Trophoblast cell (in vitro differentiated cells and primary cell): ENCODE data around the gene NPBWR2.

Source experiments
- DNase-seq, 2 donors: peaks; one replicate each; pipeline ENCODE4 v3.0.0-alpha.2; 2016
- H2AFZ ChIP-seq: 2 replicates; pipeline ENCODE4 v1.6.1; 2013; ENCODE audit warnings: low read length, moderate library complexity, mild to moderate bottlenecking; ENCODE audit not compliant: insufficient read depth, poor library complexity
- H2AK5ac ChIP-seq: 2 replicates; pipeline ENCODE4 v1.6.1; 2013; ENCODE audit warnings: mild to moderate bottlenecking, low read length
- H2BK120ac ChIP-seq: 2 replicates; pipeline ENCODE4 v1.6.1; 2013; ENCODE audit warnings: low read length, mild to moderate bottlenecking, moderate library complexity; ENCODE audit not compliant: insufficient read depth, poor library complexity
- H2BK12ac ChIP-seq: 2 replicates; pipeline ENCODE4 v1.6.1; 2013; ENCODE audit warnings: mild to moderate bottlenecking, low read length, moderate library complexity
- H2BK5ac ChIP-seq: 2 replicates; pipeline ENCODE4 v1.6.1; 2013; ENCODE audit warnings: low read length, low read depth, moderate library complexity, mild to moderate bottlenecking; ENCODE audit not compliant: poor library complexity
- H3K14ac ChIP-seq: 2 replicates; pipeline ENCODE4 v1.6.1; 2013; ENCODE audit warnings: mild to moderate bottlenecking, low read length
- H3K18ac ChIP-seq: 2 replicates; pipeline ENCODE4 v1.6.1; 2013; ENCODE audit warnings: mild to moderate bottlenecking, low read length
- H3K23ac ChIP-seq: 2 replicates; pipeline ENCODE4 v1.6.1; 2013; ENCODE audit warnings: low read length
- H3K27ac ChIP-seq: 2 replicates; pipeline ENCODE4 v1.5.1; 2013; ENCODE audit warnings: low read depth, mild to moderate bottlenecking, inconsistent platforms, low read length, moderate library complexity
- H3K27me3 ChIP-seq: 2 replicates; pipeline ENCODE4 v1.6.1; 2013; ENCODE audit warnings: inconsistent platforms, mild to moderate bottlenecking, low read length, moderate library complexity; ENCODE audit not compliant: insufficient read depth
- H3K36me3 ChIP-seq, 2 experiments: 1 replicate in 1 of 2; 2 replicates in 1 of 2; pipeline ENCODE4 v1.6.1; 2013; ENCODE audit warnings: low read length in 2 of 2, mild to moderate bottlenecking in 2 of 2, moderate library complexity in 1 of 2; ENCODE audit not compliant: insufficient read depth in 2 of 2, control insufficient read depth in 1 of 2
- H3K4ac ChIP-seq: 2 replicates; pipeline ENCODE4 v1.6.1; 2013; ENCODE audit warnings: low read depth, mild to moderate bottlenecking, low read length, moderate library complexity
- H3K4me1 ChIP-seq, 2 experiments: 1 replicate in 1 of 2; 2 replicates in 1 of 2; pipeline ENCODE4 v1.6.1; 2013; ENCODE audit warnings: low read length in 2 of 2, mild to moderate bottlenecking in 2 of 2, moderate library complexity in 1 of 2; ENCODE audit not compliant: insufficient read depth in 2 of 2, control insufficient read depth in 1 of 2
- H3K4me2 ChIP-seq: 2 replicates; pipeline ENCODE4 v1.6.1; 2013; ENCODE audit warnings: inconsistent platforms, mild to moderate bottlenecking, low read length, moderate library complexity
- H3K4me3 ChIP-seq: 2 replicates; pipeline ENCODE4 v1.5.1; 2013; ENCODE audit warnings: mild to moderate bottlenecking, low read depth, low read length, inconsistent platforms
- H3K79me1 ChIP-seq: one replicate; pipeline ENCODE4 v1.6.1; 2013; ENCODE audit warnings: low read length
- H3K79me2 ChIP-seq: 2 replicates; pipeline ENCODE4 v1.6.1; 2013; ENCODE audit warnings: low read length, mild to moderate bottlenecking; ENCODE audit not compliant: control insufficient read depth, insufficient read depth, poor library complexity
- H3K9ac ChIP-seq: 2 replicates; pipeline ENCODE4 v1.6.1; 2013; ENCODE audit warnings: mild to moderate bottlenecking, low read length
- H3K9me3 ChIP-seq: 2 replicates; pipeline ENCODE4 v1.6.1; 2013; ENCODE audit warnings: low read depth, mild to moderate bottlenecking, control low read depth, inconsistent platforms, low read length; ENCODE audit not compliant: insufficient read depth
- H4K12ac ChIP-seq: 2 replicates; pipeline ENCODE4 v1.6.1; 2013; ENCODE audit warnings: low read depth, mild to moderate bottlenecking, low read length, moderate library complexity
- H4K8ac ChIP-seq: 2 replicates; pipeline ENCODE4 v1.6.1; 2013; ENCODE audit warnings: low read depth, mild to moderate bottlenecking, low read length, moderate library complexity
- H4K91ac ChIP-seq: one replicate; pipeline ENCODE4 v1.6.1; 2013; ENCODE audit warnings: low read depth, mild to moderate bottlenecking, low read length, moderate library complexity
- WGBS: extraction: QIAGEN DNeasy Blood & Tissue Kit; methylation state at CpG from one replicate; pipeline ENCODE4 v1.1.7; 2013; ENCODE audit warnings: missing lambda C conversion rate; ENCODE audit not compliant: insufficient read length, insufficient coverage; ENCODE audit errors: extremely low coverage; 5-methylcytosine and 5-hydroxymethylcytosine counted together

Gene NPBWR2

DNA sequence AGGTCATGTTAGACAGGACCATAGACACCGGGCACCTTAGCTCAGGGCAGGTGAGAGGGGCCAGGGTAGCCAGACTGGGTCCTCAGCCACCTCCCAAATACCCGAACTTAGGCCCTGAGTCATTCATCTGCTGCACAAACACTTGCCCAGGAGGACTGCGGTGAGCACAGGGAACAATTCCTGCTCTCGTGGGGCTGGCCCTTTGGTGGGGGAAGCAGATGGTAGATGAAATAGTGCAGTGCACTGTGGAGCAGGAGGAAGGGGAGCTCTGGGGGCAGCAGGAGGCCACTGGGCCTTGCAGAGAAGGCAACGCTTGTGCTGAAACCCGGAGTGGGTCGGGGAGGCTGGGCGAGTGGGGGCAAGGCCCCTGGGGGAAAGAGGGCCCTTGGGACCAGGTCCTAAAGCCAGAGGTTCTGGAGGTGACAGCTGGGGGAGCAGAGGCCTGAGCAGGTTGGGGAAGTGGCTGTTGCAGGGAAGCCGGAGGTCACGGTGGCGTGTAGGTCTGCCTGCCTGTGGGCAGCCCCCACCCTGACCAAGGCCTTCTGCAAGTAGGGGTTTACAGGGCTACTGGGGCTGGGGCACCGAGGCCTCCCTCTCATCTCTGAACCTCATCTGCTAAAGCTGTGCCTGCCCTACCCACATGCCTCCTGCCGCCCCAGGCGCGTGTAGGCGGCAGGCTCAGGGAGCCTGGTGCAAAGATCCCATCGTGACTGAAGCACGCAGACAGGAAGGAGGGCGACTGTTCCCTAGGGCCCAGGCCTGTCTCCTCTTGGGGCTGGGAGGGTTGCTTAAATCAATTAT, 4.7 kb upstream of the NPBWR2 start:
- H3K9ac ChIP-seq: no peak overlapping the region
- H3K79me1 ChIP-seq: no peaks in the 10 kb centered on the region
- no peaks in the 10 kb centered on the region for H3K27me3 ChIP-seq
- H4K8ac ChIP-seq: no peak overlapping the region
- H3K36me3 ChIP-seq: no peaks in the 10 kb centered on the region
- H2AK5ac ChIP-seq: no peak overlapping the region
- WGBS: no CpG with 5 or more reads among the region's 19 CpGs
- H2BK120ac ChIP-seq: no peak overlapping the region
- H3K27ac ChIP-seq: no peak overlapping the region
- DNase-seq: no peak
- no peak overlapping the region for H4K91ac ChIP-seq
- no peaks in the 10 kb centered on the region for H3K79me2 ChIP-seq
- H2BK12ac ChIP-seq: no peak overlapping the region
- no peaks in the 10 kb centered on the region for H3K4me1 ChIP-seq
- no peak overlapping the region for H3K18ac ChIP-seq
- H3K14ac ChIP-seq: no peak overlapping the region
- no peak overlapping the region for H4K12ac ChIP-seq
- H2BK5ac ChIP-seq: no peak overlapping the region
- no peak overlapping the region for H3K4me2 ChIP-seq
- H3K23ac ChIP-seq: no peak overlapping the region
- no peak overlapping the region for H3K4ac ChIP-seq
- peaks cover 1% of the 10 kb centered on the region for H3K9me3 ChIP-seq
- H2AFZ ChIP-seq: no peak overlapping the region
- no peak overlapping the region for H3K4me3 ChIP-seq

DNA sequence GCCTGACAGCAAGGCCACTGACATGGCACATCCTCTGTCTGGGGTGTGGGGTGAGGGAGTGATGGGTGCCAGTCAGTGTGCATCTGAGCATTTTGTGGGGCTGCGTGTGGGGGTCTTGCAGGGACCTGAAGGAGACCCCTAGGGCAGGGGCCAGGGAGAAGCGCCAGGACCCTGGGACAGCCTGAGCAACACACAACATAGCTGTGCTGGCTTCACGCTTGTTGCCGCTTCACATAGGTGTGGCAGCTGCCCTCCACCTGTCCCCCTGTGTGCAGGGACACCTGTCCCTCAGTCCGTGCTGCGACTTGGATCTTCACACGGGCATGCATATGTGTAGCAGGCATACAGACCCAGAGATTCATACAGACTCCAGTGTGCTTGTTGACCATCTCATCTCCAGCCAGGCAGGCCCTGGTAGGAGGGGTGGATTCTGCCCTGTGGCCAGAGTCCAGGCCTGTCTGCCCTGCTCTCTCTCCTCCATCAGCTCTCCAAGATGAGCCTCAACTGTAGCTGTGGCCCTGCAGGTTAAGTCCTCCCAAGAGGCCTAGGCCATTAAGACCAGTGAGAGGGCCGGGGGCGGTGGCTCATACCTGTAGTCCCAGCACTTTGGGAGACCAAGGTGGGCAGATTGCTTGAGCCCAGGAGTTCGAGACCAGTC, 3.2 kb upstream of the NPBWR2 start:
- Histone ChIP-seq H2BK5ac (no peak overlapping the region), H3K27ac (no peak overlapping the region), H3K36me3 (no peaks in the 10 kb centered on the region), H3K9ac (no peak overlapping the region), H3K4me3 (no peak overlapping the region), H4K91ac (no peak overlapping the region), H3K4me1 (no peaks in the 10 kb centered on the region), H3K4me2 (no peak overlapping the region), H3K4ac (no peak overlapping the region), H3K18ac (no peak overlapping the region), H3K14ac (no peak overlapping the region), H3K9me3 (no peaks in the 10 kb centered on the region), H3K79me2 (no peaks in the 10 kb centered on the region), H4K12ac (no peak overlapping the region), H3K79me1 (no peaks in the 10 kb centered on the region), H2AK5ac (no peak overlapping the region), H4K8ac (no peak overlapping the region), H2BK12ac (no peak overlapping the region), H3K23ac (no peak overlapping the region), H2BK120ac (no peak overlapping the region), H2AFZ (no peak overlapping the region), H3K27me3 (no peaks in the 10 kb centered on the region)
- no CpG with 5 or more reads among the region's 10 CpGs for WGBS
- no peak for DNase-seq

DNA sequence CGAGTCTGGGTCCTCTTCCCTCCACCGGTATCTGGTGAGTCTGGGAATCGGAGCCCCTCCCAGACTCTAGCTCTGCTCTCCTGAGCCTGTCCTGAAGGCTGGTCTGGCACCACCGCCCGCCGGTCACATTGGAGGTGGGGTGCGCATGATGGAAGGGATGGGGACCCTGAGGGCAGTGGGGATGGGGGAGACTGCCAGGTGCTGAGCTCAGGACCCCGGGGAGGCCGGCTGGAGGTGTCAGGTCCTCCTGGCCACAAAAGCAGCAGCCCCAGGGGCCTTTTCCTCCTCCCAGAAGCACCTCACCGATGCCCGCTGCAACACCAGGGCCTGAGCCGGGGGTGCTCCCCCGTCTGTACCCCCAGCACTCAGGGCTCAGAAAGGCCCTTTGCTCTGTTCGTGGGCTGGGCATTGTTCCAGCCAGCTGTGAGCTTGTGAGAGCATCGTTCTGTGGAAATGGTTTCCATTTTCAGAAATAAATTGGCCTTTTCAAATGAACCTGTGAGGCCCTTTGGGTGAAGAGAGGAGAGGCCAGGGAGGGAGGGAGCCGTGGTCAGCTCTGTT, 2.5 kb upstream of the NPBWR2 start:
- Histone ChIP-seq H3K4me1 (no peaks in the 10 kb centered on the region), H2AFZ (no peak overlapping the region), H2BK12ac (no peak overlapping the region), H2BK5ac (no peak overlapping the region), H2AK5ac (no peak overlapping the region), H3K9ac (no peak overlapping the region), H3K36me3 (no peaks in the 10 kb centered on the region), H3K27me3 (no peaks in the 10 kb centered on the region), H3K4me3 (no peak overlapping the region), H3K18ac (no peak overlapping the region), H3K27ac (no peak overlapping the region), H4K12ac (no peak overlapping the region), H3K4me2 (no peak overlapping the region), H2BK120ac (no peak overlapping the region), H3K4ac (no peak overlapping the region), H3K79me2 (no peaks in the 10 kb centered on the region), H3K9me3 (no peaks in the 10 kb centered on the region), H4K8ac (no peak overlapping the region), H3K23ac (no peak overlapping the region), H3K14ac (no peak overlapping the region), H4K91ac (no peak overlapping the region), H3K79me1 (no peaks in the 10 kb centered on the region)
- no peak for DNase-seq
- no CpG with 5 or more reads among the region's 16 CpGs for WGBS

DNA sequence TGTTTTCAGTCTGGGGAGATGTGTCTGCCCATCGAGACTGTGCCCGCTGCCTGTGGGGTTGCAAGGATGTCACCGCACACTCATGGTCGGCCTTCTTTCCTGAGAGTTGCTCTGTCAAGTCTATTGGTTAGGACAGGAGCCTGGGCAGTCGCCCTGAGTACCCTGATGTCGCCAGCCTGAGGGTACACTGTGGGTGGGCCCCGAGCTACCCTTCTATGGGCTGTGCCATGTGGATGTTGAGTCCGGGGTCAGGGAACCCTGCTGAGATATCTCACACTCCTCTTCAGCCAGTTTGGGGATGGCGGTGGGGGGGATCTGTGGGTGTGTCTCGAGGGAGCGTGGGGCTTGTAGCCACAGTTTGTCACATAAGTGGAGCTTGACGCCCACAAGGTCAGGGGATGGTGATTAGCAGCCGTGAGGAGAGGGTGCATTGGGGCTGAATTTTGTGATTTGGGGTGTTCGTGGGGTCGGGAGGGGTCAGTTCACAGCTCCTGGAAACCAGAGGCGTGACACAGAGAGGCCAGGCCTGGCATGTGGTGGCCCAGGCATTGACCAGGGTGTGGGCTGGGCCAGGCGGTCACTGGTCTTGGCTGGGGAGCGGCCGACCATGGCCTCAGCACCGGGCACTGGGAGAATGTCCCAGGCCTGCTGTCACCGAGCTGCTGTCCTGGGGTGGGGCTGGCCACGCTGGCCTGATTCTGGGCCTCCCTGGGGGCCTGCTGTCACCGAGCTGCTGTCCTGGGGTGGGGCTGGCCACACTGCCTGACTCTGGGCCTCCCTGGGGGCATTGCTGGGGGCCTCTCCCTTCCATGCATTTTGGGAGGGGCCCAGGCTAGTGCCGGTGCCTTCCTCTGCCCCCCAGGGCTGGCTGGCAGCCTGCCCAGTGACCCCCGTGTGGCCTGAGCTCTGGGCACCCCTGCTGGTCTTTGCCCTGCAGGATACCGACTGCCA, 1.6 kb upstream of the NPBWR2 start:
- Histone ChIP-seq H4K12ac (no peak overlapping the region), H3K36me3 (no peaks in the 10 kb centered on the region), H3K23ac (no peak overlapping the region), H4K8ac (no peak overlapping the region), H3K4me3 (no peak overlapping the region), H2AFZ (no peak overlapping the region), H3K14ac (no peak overlapping the region), H2AK5ac (no peak overlapping the region), H2BK5ac (no peak overlapping the region), H2BK120ac (no peak overlapping the region), H3K4me1 (no peaks in the 10 kb centered on the region), H4K91ac (no peak overlapping the region), H3K27ac (no peak overlapping the region), H3K4me2 (no peak overlapping the region), H2BK12ac (no peak overlapping the region), H3K27me3 (no peaks in the 10 kb centered on the region), H3K18ac (no peak overlapping the region), H3K79me1 (no peaks in the 10 kb centered on the region), H3K79me2 (no peaks in the 10 kb centered on the region), H3K9me3 (no peaks in the 10 kb centered on the region), H3K4ac (no peak overlapping the region), H3K9ac (no peak overlapping the region)
- WGBS: no CpG with 5 or more reads among the region's 26 CpGs
- DNase-seq: no peak
